Osteoblast (primary cell): Measurements from ENCODE around the gene RBM38. TPM values are rescaled to one million over a fixed set of nuclear protein-coding genes. Genes with fewer than 3 reads are reported as not detected.

ENCODE experiments used
- DNase-seq: peaks from one replicate; pipeline ENCODE4 v3.0.0; 2011; ENCODE audit warnings: low spot score, mixed read lengths; ENCODE audit not compliant: insufficient read length; ENCODE audit errors: missing footprints
- H2AFZ ChIP-seq: 2 replicates; pipeline ENCODE4 v1.6.0; 2011; ENCODE audit warnings: mild to moderate bottlenecking, low read length
- H3K27ac ChIP-seq: 2 replicates; pipeline ENCODE4 v1.5.1; 2011; ENCODE audit warnings: mild to moderate bottlenecking, low read depth, low read length, moderate library complexity
- H3K27me3 ChIP-seq: 2 replicates; pipeline ENCODE4 v1.6.0; 2012; ENCODE audit warnings: mild to moderate bottlenecking, control low read depth, inconsistent platforms, low read length, moderate library complexity; ENCODE audit not compliant: insufficient read depth
- H3K36me3 ChIP-seq: 2 replicates; pipeline ENCODE4 v1.5.1; 2011; ENCODE audit warnings: mild to moderate bottlenecking, low read length, control low read depth, moderate library complexity; ENCODE audit not compliant: insufficient read depth
- H3K4me1 ChIP-seq: 2 replicates; pipeline ENCODE4 v1.5.1; 2011; ENCODE audit warnings: mild to moderate bottlenecking, low read length, control low read depth, moderate library complexity; ENCODE audit not compliant: insufficient read depth
- H3K4me2 ChIP-seq: 2 replicates; pipeline ENCODE4 v1.6.0; 2011; ENCODE audit warnings: mild to moderate bottlenecking, low read length; ENCODE audit not compliant: insufficient read depth
- H3K4me3 ChIP-seq: fragments of 200-600 bp; sonication (generic); 3 replicates; pipeline ENCODE4 v1.5.1; 2012; ENCODE audit warnings: mild to moderate bottlenecking, low read length, inconsistent platforms; ENCODE audit not compliant: insufficient read depth
- H3K79me2 ChIP-seq: 2 replicates; pipeline ENCODE4 v1.6.0; 2012; ENCODE audit warnings: mild to moderate bottlenecking, low read length, control low read depth, inconsistent platforms; ENCODE audit not compliant: insufficient read depth
- H3K9me3 ChIP-seq: 2 replicates; pipeline ENCODE4 v1.5.1; 2011; ENCODE audit warnings: low read depth, low read length, control low read depth
- H4K20me1 ChIP-seq: 2 replicates; pipeline ENCODE4 v1.6.0; 2012; ENCODE audit warnings: mild to moderate bottlenecking, low read length, control low read depth; ENCODE audit not compliant: insufficient read depth
- total RNA-seq: library from RNA; depleted of rRNA; stranded (reverse); fragments of >200 nt; gene quantifications from 2 replicates; pipeline ENCODE4 v1.2.3, GENCODE V29; 2012
- TF ChIP-seq, protein P1 (sequence below): IDR thresholded peaks from 2 replicates; pipeline ENCODE4 v1.5.1; 2011; ENCODE audit warnings: mild to moderate bottlenecking, low read depth, low read length, moderate library complexity; ENCODE audit errors: extremely low read depth

RBM38 gene
- total RNA-seq, 1 donor: 2.9 TPM

DNA sequence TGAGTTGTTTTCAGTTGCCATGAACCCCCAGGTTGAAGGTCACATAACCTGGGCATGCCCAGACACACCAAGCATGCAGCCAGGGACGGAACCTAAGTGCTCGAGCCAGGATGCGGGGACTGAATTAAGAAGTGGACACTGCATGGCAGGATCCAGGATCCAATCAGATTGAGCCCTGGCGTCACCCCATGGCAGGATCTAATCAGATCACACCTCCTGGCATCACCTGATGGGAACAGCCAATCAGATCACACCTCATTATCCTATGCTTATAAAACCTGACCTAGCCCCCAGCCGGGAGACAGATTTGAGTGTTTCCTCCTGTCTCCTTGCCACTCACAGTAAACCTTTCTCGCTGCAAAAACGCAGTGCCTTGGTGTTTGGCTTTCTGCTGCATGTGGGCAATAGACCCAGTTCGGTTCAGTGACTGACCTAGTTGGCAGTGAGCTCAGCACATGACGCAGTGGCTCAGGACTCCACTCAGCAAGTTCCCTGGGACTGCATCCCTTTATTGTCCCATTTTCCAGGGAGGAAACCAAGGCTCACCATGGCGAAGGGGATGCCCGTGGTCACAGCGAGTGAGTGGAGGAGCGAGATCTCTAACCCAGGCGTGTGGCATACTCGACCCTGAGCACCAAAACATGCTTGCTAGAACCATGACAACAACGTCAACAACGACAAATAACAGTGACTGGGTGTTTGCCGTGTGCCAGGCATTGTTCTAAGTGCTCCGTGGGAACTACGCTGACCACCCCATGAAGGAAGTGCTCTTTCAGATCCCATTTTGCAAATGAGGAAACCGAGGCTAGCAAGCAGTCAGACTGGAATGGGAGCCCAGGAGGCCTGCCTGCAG lies 66.3 kb downstream of the RBM38 start:
- H4K20me1 ChIP-seq: no peaks in the 10 kb centered on the region
- H3K4me1 ChIP-seq: no peaks in the 10 kb centered on the region
- H3K36me3 ChIP-seq: no peaks in the 10 kb centered on the region
- H3K9me3 ChIP-seq: no peaks in the 10 kb centered on the region
- no peak overlapping the region for H3K27ac ChIP-seq
- H3K79me2 ChIP-seq: no peaks in the 10 kb centered on the region
- DNase-seq: no peak
- H3K4me2 ChIP-seq: no peak overlapping the region
- H3K4me3 ChIP-seq: no peak overlapping the region
- H3K27me3 ChIP-seq: no peaks in the 10 kb centered on the region
- no peak overlapping the region for H2AFZ ChIP-seq
- TF ChIP-seq, protein P1, sequence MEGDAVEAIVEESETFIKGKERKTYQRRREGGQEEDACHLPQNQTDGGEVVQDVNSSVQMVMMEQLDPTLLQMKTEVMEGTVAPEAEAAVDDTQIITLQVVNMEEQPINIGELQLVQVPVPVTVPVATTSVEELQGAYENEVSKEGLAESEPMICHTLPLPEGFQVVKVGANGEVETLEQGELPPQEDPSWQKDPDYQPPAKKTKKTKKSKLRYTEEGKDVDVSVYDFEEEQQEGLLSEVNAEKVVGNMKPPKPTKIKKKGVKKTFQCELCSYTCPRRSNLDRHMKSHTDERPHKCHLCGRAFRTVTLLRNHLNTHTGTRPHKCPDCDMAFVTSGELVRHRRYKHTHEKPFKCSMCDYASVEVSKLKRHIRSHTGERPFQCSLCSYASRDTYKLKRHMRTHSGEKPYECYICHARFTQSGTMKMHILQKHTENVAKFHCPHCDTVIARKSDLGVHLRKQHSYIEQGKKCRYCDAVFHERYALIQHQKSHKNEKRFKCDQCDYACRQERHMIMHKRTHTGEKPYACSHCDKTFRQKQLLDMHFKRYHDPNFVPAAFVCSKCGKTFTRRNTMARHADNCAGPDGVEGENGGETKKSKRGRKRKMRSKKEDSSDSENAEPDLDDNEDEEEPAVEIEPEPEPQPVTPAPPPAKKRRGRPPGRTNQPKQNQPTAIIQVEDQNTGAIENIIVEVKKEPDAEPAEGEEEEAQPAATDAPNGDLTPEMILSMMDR: no peak

DNA sequence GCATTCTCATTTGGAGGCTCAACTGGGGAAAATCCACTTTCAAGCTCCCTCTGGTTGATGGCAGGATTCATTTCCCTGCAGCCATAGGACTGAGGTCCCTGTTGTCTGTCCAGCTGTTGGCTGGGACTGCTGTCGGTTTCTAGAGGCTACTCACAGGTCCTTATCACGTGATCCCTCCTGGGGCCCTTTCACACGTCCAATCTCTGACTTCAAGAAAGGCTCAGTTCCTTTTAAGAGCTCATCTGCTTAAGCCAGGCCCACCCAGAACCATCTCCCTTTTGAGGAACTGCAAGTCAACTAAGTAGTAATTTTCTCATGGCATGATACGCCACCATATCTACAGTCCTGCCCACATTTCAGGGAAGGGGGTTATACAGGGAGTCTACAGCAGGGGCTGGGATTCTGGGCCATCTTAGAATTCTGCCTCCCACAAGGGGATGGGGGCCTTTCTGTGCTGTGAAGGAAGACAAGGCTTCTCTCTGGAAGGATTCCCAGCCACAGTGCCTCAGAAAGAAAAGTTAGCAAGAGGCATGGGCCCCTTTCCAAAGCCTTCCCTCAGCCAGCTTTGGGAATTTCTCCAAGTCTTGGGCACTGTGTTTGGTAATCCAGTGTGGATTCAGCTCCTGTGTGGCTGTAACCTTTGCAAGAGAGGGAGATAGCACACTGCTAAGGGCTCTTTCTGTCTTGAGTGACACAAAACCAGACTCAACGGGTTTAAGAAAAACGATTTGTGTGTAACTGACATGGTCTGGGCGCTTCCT lies 67.4 kb downstream of the RBM38 start:
- no peaks in the 10 kb centered on the region for H3K27me3 ChIP-seq
- no peak overlapping the region for H3K4me2 ChIP-seq
- no peak overlapping the region for H3K4me3 ChIP-seq
- no peaks in the 10 kb centered on the region for H3K79me2 ChIP-seq
- no peak overlapping the region for H2AFZ ChIP-seq
- H3K4me1 ChIP-seq: no peaks in the 10 kb centered on the region
- no peak for DNase-seq
- no peaks in the 10 kb centered on the region for H3K36me3 ChIP-seq
- H3K9me3 ChIP-seq: no peaks in the 10 kb centered on the region
- no peak overlapping the region for H3K27ac ChIP-seq
- TF ChIP-seq, protein P1: no peak
- no peaks in the 10 kb centered on the region for H4K20me1 ChIP-seq

Other genes starting within 250 kb of the RBM38 start
- not detected in 2 replicates for gene BMP7, start 124.8 kb upstream of the RBM38 start, total RNA-seq
- not detected in 2 replicates for gene SPO11, start 61.6 kb upstream of the RBM38 start, total RNA-seq
- gene RAE1, start 40.1 kb upstream of the RBM38 start, total RNA-seq: 22.7 and 24.6 TPM in 2 replicates
- not detected in 2 replicates for gene CTCFL, start 133.7 kb downstream of the RBM38 start, total RNA-seq
- not detected in 2 replicates for gene PCK1, start 169.7 kb downstream of the RBM38 start, total RNA-seq
- not detected in 2 replicates for gene ZBP1, start 229.0 kb downstream of the RBM38 start, total RNA-seq